Left lung (tissue), 10 donors: ENCODE data around the gene SUSD6. TPM values are rescaled to one million over a fixed set of nuclear protein-coding genes. Genes with fewer than 3 reads are reported as not detected.

Experiments
- ATAC-seq: fragments of 200-7000 bp; cut with Tn5 transposase; one replicate; pipeline ENCODE4 v1.9.1; 2020; ENCODE audit warnings: moderate library complexity
- DNase-seq, 4 donors: peaks; one replicate each; pipeline ENCODE4 v3.0.0-alpha.2; 2013 to 2020
- H3K27ac ChIP-seq, 2 donors: fragments of 200-600 bp; sonication (generic) in 1 of 2; one replicate each; pipeline versions ENCODE4 v1.5.0 to v1.8.0; 2020 to 2021
- H3K27me3 ChIP-seq, 2 donors: fragments of 200-600 bp; sonication (generic) in 1 of 2; one replicate each; pipeline versions ENCODE4 v1.5.0 to v1.8.0; 2020 to 2021
- H3K36me3 ChIP-seq, 2 donors: fragments of 200-600 bp; sonication (generic) in 1 of 2; one replicate each; pipeline versions ENCODE4 v1.5.0 to v1.8.0; 2020 to 2021
- H3K4me1 ChIP-seq, 2 donors: fragments of 200-600 bp; one replicate each; pipeline ENCODE4 v1.8.0; 2021
- H3K4me3 ChIP-seq, 2 donors: fragments of 200-600 bp; sonication (generic) in 1 of 2; one replicate each; pipeline versions ENCODE4 v1.5.0 to v1.8.0; 2020 to 2021; ENCODE audit warnings: mild to moderate bottlenecking in 1 of 2
- H3K9me3 ChIP-seq, 2 donors: fragments of 200-600 bp; sonication (generic) in 1 of 2; one replicate each; pipeline versions ENCODE4 v1.5.0 to v1.8.0; 2020 to 2021
- intact Hi-C, 2 donors: fragments of 100-400 bp; cut with DNase I; formaldehyde crosslinking; loops; one replicate each; pipeline versions ENCODE4 v1.11.2 to v1.14.2; 2022
- polyA plus RNA-seq, 6 donors: library from polyadenylated mRNA; unstranded; fragments of 120-200 nt; gene quantifications; one replicate each; pipeline ENCODE4 v1.2.1, GENCODE V29; 2013; ENCODE audit not compliant: insufficient read length in 6 of 6
- total RNA-seq, 2 donors: library from RNA; stranded (reverse); fragmentation: NEBNext Ultra II Directional; extraction: Animal tissue kit (Norgen Biotek cat#: 25700); gene quantifications; one replicate each; pipeline ENCODE4 v1.2.1, GENCODE V29; 2021
- TF ChIP-seq, protein P1 (sequence below), 2 donors: fragments of 200-600 bp; sonication (generic) in 1 of 2; IDR thresholded peaks; one replicate each; pipeline versions ENCODE4 v1.5.0 to v1.8.0; 2021; ENCODE audit warnings: antibody characterized with exemption in 2 of 2
- donor health status: DM: no; HTN: yes; CAD: no.
- donor health status: DM: no; HTN: no; CAD: no.

SUSD6 gene
- total and polyA plus RNA-seq, 8 donors: 27.7 to 77.4 (median 31.3) TPM

DNA sequence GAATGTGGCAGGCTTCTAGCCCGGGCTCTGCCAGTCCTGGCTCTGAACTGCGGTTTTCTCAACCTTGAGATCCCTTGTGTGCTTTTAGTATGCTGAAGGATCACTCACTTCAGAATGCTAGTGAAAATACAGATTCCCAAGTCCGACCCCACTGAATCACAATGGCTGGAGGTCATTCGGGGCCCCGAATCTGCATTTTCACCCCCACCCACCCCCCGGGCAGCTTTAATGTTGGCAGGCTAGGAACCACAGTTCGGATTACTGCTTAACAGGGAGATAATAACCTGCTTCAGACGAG lies 573 bp upstream of the SUSD6 start:
- DNase-seq: no peak
- intact Hi-C loops: no loop called here
- H3K27me3 ChIP-seq: no peaks in the 10 kb centered on the region
- ATAC-seq: peak; percentile 1
- peaks cover 32 to 57% of the 10 kb centered on the region in 2 donors for H3K4me1 ChIP-seq
- H3K9me3 ChIP-seq: no peaks in the 10 kb centered on the region
- TF ChIP-seq, protein P1, sequence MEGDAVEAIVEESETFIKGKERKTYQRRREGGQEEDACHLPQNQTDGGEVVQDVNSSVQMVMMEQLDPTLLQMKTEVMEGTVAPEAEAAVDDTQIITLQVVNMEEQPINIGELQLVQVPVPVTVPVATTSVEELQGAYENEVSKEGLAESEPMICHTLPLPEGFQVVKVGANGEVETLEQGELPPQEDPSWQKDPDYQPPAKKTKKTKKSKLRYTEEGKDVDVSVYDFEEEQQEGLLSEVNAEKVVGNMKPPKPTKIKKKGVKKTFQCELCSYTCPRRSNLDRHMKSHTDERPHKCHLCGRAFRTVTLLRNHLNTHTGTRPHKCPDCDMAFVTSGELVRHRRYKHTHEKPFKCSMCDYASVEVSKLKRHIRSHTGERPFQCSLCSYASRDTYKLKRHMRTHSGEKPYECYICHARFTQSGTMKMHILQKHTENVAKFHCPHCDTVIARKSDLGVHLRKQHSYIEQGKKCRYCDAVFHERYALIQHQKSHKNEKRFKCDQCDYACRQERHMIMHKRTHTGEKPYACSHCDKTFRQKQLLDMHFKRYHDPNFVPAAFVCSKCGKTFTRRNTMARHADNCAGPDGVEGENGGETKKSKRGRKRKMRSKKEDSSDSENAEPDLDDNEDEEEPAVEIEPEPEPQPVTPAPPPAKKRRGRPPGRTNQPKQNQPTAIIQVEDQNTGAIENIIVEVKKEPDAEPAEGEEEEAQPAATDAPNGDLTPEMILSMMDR (IDR thresholded peaks at IDR 0.05): no peak
- no peaks in the 10 kb centered on the region for H3K36me3 ChIP-seq
- H3K27ac ChIP-seq: peak overlapping the region; percentile 61 to 98
- H3K4me3 ChIP-seq: peak overlapping the region; percentile 31 to 66

DNA sequence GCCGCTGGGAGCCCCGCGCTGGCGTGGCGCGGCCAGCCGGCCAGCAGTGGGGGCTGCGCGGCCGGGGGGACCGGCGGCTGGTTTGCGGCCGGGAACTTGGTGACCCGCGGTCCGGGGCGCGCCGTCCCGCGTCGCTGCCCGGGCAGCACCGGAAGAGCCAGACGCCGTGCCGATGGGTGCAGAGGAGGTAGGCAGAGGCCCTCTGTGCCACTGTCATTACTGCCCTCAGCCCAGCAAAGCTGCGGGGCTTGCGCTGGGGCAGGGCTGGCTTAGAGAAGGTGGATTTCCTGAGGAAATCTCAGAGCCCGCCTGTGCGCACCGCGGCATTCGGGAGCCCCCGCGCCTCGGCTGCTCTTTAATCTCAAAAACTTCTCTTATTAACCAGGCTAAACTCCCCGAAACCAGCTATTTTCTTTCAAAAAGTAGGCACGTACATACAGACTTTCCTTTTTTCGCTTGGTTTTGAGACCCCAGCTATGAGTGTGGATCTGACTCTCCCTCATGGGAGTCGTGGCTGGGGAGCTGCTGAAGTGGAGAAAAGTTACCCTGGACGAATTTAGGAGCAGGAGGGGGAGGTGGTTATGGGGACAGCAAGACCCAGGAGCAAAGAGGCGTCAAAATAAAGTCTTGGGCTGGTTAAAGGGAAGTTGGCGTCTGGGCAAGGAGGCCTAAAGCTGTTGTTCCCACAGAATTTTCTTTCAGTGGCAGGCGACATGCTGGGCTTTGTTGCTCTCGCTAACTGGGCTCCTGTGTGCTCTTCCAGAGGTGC lies 802 bp downstream of the SUSD6 start:
- DNase-seq (peak in 2 of 4 donors; percentile 42 to 87), ATAC-seq (peak; percentile 11)
- Histone ChIP-seq H3K27ac (peak overlapping the region; percentile 94 to 98), H3K4me3 (peak overlapping the region; percentile 66 to 78), H3K9me3 (no peaks in the 10 kb centered on the region), H3K27me3 (no peaks in the 10 kb centered on the region), H3K36me3 (no peaks in the 10 kb centered on the region), H3K4me1 (peaks cover 45 to 61% of the 10 kb centered on the region in 2 donors)
- TF ChIP-seq, protein P1 (IDR thresholded peaks at IDR 0.05): no peak
- intact Hi-C loops: no loop called here

DNA sequence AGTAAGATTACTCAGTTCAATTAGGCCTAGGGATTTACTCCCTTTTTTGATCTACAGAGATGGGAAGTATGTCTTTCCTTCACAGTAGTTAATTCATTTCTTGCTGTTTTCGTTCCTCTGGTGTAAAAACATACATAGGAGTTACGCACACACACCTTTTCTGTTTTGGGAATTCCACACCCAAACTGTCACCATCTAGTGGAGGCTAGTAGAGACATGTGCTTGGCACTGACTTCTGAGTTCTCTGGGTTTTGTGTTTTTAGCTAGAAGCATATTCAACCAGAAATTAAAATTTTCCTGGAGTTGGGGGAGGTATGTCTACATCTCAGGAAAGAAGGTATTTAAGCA lies 1.4 kb downstream of the SUSD6 start:
- intact Hi-C loops: no loop called here
- ATAC-seq (peak; percentile 3), DNase-seq (no peak)
- TF ChIP-seq, protein P1 (IDR thresholded peaks at IDR 0.05): no peak
- peak overlapping the region; percentile 94 to 98 for H3K27ac ChIP-seq
- H3K27me3 ChIP-seq: no peaks in the 10 kb centered on the region
- H3K36me3 ChIP-seq: no peaks in the 10 kb centered on the region
- no peaks in the 10 kb centered on the region for H3K9me3 ChIP-seq
- peaks cover 46 to 66% of the 10 kb centered on the region in 2 donors for H3K4me1 ChIP-seq
- H3K4me3 ChIP-seq: peak overlapping the region; percentile 66 to 78

DNA sequence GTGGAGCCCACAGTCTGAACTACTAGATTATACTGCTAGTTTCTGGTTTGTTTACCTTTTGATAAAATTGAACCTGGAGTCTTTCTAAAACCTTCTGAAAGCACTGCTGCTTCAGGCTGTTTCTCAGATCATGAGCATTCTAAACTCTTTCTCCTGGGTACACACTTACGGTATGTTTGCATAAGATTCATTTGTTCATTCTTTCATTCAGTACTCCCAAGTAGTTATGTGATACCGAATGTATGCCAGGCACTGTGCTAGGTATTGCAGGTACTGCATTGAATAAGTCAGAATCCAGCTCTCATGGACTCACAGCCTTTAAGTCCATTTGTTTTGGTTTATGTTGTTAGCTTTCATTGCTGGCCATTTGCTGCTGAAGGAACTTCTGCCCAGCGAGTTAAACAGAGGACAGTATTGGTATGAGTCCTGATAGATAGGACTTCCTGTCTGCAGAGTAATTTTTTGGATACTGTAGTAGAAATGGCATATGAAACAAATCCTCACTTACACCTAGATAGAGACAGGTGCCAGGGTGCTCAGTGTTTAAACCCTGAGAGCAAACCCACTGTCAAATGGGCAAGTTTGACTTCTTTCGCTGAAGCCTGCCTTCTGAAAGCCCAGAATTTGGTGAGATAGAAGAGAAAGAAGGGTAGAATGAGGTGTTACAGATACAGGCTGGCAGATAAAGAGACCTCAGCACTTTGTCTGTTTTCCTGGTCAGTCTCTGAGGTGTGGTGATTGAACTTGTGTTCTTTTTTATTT lies 2.1 kb downstream of the SUSD6 start:
- Histone ChIP-seq H3K4me3 (peak overlapping the region in 1 of 2 donors; percentile 66), H3K27ac (peak overlapping the region; percentile 94 to 98), H3K36me3 (no peaks in the 10 kb centered on the region), H3K9me3 (no peaks in the 10 kb centered on the region), H3K27me3 (no peaks in the 10 kb centered on the region), H3K4me1 (peaks cover 53 to 74% of the 10 kb centered on the region in 2 donors)
- DNase-seq (no peak), ATAC-seq (no peak)
- intact Hi-C loops: no loop called here
- TF ChIP-seq, protein P1 (IDR thresholded peaks at IDR 0.05): no peak

DNA sequence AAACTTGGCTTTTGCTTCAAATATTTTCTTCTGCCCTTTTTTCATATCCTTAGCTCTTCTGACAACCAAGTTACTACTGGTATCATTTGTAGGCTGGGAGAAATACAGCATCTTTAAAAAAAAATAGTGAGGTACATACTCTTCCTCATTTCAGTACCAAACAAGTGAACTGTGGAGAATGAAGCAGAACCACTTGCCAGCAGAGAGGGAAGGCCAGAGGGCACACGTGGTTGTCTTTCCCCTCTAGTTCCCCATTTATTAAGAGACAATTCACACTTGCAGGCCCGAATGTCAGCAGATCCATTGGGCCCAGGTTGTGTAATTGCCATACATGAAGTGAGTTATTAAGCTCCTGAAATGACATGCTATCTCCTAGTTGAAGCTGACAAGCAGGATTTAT lies 3.2 kb downstream of the SUSD6 start:
- intact Hi-C loops: no loop called here
- Histone ChIP-seq H3K9me3 (no peaks in the 10 kb centered on the region), H3K27me3 (no peaks in the 10 kb centered on the region), H3K4me3 (peak overlapping the region in 1 of 2 donors; percentile 66), H3K27ac (peak overlapping the region; percentile 94 to 98), H3K36me3 (no peaks in the 10 kb centered on the region), H3K4me1 (peaks cover 63 to 85% of the 10 kb centered on the region in 2 donors)
- peak in 1 of 4 donors; percentile 81 for DNase-seq
- peak; percentile 3 for ATAC-seq
- TF ChIP-seq, protein P1 (IDR thresholded peaks at IDR 0.05): no peak
